ENCODE results near the gene KIF5A.

The KIF5A gene

DNA sequence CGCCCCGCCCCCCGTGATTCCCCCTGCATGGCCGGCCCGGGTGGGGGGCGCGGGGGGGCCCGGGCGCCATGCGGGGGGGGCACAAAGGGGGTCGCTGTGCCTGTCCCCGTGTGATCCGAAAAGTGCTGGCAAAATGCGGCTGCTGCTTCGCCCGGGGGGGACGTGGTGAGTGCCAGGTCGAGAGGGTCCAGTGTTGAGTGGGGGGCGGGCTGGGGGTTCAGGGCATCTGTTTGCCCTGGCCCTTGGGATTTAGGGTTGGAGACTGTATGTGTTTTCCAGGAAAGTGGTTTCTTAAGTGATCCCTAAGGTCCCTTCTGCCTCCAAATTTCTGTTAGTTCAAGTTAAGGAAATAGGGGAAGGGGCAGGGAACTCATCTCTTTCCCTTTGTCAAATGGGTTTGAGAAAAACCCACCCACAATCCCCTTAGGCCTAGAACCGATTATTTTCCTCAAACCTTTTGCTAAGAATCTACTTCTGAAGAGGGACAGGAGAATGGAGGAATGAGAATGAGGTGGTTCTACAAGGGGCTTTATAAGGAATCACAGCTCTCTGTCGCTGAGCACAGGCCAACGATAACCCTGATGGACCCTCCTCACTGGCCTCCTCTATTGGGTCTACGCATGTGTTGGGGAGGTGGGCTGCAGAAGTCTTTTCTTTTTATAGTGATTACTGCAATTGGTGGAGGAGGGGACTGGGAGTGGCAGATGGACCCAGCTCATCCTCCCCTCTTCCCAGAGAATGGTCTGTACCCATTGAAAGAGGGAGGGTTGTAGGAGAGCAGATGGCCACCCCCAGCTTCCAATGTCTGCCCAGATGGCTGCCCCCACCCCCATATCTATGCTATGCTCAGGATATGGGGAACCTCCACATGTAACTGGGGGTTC is 62.2 kb downstream of the KIF5A start:
- TF ChIP-seq, protein P1, sequence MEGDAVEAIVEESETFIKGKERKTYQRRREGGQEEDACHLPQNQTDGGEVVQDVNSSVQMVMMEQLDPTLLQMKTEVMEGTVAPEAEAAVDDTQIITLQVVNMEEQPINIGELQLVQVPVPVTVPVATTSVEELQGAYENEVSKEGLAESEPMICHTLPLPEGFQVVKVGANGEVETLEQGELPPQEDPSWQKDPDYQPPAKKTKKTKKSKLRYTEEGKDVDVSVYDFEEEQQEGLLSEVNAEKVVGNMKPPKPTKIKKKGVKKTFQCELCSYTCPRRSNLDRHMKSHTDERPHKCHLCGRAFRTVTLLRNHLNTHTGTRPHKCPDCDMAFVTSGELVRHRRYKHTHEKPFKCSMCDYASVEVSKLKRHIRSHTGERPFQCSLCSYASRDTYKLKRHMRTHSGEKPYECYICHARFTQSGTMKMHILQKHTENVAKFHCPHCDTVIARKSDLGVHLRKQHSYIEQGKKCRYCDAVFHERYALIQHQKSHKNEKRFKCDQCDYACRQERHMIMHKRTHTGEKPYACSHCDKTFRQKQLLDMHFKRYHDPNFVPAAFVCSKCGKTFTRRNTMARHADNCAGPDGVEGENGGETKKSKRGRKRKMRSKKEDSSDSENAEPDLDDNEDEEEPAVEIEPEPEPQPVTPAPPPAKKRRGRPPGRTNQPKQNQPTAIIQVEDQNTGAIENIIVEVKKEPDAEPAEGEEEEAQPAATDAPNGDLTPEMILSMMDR (IDR thresholded peaks at IDR 0.05; ENCODE audit: low read depth, low read length, missing control alignments): no peak
- peak overlapping the region; percentile 54 for H3K4me3 ChIP-seq (replicated peaks; ENCODE audit: low read depth, low read length)
- DNase-seq (ENCODE audit: extremely low read depth, low read depth): no peak

DNA sequence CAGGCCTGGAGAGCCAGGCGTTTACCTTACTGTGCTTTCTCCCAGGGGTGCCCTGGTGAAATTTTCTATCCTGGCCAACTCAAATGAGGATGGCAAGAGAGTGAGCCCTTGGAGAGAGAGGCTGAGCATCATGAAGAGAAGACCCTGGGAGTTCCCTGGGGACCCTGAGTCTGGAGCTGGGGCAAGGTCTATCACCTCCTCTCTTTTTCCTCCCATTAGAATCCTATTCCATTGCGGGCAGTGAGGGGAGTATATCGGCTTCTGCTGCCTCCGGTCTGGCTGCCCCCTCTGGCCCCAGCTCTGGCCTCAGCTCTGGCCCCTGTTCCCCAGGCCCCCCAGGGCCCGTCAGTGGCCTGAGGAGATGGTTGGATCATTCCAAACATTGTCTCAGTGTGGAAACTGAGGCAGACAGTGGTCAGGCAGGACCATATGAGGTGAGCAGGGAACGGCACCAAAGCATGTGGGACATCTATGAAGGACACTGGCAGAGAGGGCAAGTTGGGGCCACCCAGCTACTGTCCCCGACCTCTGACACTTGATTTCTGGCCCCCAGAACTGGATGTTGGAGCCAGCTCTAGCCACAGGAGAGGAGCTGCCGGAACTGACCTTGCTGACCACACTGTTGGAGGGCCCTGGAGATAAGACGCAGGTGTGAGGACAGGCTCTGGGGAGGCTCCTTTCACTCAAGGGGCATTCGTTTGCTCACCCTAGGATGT is 63.0 kb downstream of the KIF5A start:
- no peak for DNase-seq (ENCODE audit: extremely low read depth, low read depth)
- H3K4me3 ChIP-seq (replicated peaks; ENCODE audit: low read depth, low read length): no peak overlapping the region
- TF ChIP-seq, protein P1 (IDR thresholded peaks at IDR 0.05; ENCODE audit: low read depth, low read length, missing control alignments): no peak

DNA sequence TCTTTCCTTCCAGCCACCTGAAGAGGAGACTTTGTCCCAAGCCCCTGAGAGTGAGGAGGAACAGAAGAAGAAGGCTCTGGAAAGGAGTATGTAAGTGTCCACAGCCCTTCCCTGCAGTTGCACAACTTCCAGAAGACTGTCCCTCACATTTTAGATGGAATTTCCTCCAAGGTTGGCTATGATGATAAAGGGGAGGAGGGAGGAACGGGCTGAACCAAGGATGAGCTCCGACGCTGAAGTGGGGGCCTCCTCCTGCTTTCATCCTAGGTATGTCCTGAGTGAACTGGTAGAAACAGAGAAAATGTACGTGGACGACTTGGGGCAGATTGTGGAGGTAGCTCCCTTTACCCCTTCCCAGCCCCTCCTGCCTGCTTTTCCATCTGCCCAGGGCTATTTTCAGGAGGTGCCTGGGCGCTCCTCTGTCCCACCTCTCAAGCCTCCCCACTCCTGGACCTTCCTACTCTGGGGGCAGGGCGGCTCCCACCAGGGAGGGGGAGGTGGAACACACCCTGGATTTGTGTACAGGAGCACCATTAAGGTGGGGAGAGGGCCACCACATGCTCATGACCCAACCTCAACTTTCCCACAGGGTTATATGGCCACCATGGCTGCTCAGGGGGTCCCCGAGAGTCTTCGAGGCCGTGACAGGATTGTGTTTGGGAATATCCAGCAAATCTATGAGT is 63.7 kb downstream of the KIF5A start:
- no peak for DNase-seq (ENCODE audit: extremely low read depth, low read depth)
- TF ChIP-seq, protein P1 (IDR thresholded peaks at IDR 0.05; ENCODE audit: low read depth, low read length, missing control alignments): no peak
- no peak overlapping the region for H3K4me3 ChIP-seq (replicated peaks; ENCODE audit: low read depth, low read length)

DNA sequence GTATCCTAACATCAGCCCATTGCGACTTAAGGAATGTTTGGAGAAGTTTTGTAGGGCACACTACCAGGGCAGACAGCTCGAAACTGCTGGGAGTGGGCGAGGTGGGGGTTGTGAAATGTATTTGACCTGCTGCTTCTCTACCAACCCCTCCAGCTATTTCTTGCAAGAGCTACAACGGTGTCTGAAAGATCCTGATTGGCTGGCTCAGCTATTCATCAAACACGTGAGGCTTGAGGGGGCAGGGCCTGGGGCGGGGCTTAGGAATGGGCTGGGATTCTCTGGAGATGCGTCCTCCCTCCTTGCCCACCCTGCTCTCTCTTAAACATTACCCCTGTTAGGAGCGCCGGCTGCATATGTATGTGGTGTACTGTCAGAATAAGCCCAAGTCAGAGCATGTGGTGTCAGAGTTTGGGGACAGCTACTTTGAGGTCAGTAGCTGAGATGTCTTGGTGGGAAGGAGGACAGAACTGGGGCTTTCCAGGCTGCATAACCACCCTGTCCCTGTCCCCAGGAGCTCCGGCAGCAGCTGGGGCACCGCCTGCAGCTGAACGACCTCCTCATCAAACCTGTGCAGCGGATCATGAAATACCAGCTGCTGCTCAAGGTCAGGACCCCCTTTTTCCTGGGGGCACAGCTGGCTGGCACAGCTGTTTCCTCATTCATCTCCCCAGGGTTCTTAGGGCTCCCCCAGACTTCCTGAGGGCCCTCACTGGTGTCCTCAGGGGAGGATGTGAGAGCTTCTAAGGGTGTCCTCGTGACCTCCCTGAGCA is 64.5 kb downstream of the KIF5A start:
- H3K4me3 ChIP-seq (replicated peaks; ENCODE audit: low read depth, low read length): no peak overlapping the region
- TF ChIP-seq, protein P1 (IDR thresholded peaks at IDR 0.05; ENCODE audit: low read depth, low read length, missing control alignments): no peak
- DNase-seq (ENCODE audit: extremely low read depth, low read depth): no peak

DNA sequence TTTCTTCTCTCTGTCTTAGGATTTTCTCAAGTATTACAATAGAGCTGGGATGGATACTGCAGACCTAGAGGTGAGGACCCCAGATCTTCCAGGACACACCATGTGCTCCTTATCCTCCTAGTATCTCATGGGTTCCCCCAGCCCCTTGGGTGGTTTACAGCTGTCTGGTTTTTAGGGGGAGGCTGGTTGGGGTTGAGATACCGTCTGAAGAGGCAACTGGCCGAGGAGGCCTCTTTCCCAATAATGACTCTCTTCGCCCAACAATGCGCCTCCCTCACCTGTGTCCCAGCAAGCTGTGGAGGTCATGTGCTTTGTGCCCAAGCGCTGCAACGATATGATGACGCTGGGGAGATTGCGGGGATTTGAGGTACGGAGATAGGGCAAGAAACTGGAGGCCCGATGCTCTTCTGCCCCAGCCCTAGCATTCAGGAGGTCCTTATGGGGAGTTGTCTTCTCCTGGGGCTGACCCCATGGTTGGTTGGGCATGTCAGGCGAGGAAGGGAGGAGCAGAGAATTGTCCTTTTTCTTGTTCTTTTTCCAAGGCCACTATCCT is 65.2 kb downstream of the KIF5A start:
- no peak for DNase-seq (ENCODE audit: extremely low read depth, low read depth)
- H3K4me3 ChIP-seq (replicated peaks; ENCODE audit: low read depth, low read length): no peak overlapping the region
- TF ChIP-seq, protein P1 (IDR thresholded peaks at IDR 0.05; ENCODE audit: low read depth, low read length, missing control alignments): no peak

DNA sequence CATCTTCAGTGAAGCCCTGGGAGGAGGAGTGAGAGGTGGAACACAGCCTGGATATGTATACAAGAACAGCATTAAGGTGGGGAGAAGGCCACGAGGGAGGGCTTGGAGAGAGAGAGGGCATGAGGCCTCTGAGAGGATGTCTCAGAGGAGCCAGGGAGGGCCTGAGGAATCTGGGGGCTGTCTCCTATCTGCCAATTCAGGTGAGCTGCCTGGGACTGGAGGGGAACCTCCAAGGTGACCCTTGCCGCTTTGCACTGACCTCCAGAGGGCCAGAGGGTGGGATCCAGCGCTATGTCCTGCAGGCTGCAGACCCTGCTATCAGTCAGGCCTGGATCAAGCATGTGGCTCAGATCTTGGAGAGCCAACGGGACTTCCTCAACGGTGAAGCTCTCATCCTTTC is 65.8 kb downstream of the KIF5A start:
- DNase-seq (ENCODE audit: extremely low read depth, low read depth): no peak
- TF ChIP-seq, protein P1 (IDR thresholded peaks at IDR 0.05; ENCODE audit: low read depth, low read length, missing control alignments): no peak
- H3K4me3 ChIP-seq (replicated peaks; ENCODE audit: low read depth, low read length): no peak overlapping the region

All from HFF-Myc (cell line).